ENCODE measurements around the gene ZBED6.

GRCh38 chr1:203818399-203818798, 23.0 kb downstream of the ZBED6 start:
- no peak for TF ChIP-seq SMAD4 (CRISPR knock-in tag; IDR thresholded peaks at IDR 0.05)
- TF ChIP-seq CTCF (IDR thresholded peaks at IDR 0.05): no peak
- TF ChIP-seq ELF4 (CRISPR knock-in tag; IDR thresholded peaks at IDR 0.05; ENCODE audit: low read depth): no peak
- no peak for TF ChIP-seq ATF3 (CRISPR knock-in tag; conservative IDR thresholded peaks at IDR 0.05)
- TF ChIP-seq FOXP1 (CRISPR knock-in tag; IDR thresholded peaks at IDR 0.05; ENCODE audit: borderline replicate concordance): no peak

All from WTC11 (cell line).